Measurements from ENCODE around the gene TMC1. TPM values are rescaled to one million over a fixed set of nuclear protein-coding genes. Genes with fewer than 3 reads are reported as not detected.

Gene TMC1
- total and polyA plus RNA-seq, 2 of the 8 experiments (the other 6 are each of a cell fraction or from before 2014, with no cell fraction given) = 0.95 to 0.98 TPM

DNA sequence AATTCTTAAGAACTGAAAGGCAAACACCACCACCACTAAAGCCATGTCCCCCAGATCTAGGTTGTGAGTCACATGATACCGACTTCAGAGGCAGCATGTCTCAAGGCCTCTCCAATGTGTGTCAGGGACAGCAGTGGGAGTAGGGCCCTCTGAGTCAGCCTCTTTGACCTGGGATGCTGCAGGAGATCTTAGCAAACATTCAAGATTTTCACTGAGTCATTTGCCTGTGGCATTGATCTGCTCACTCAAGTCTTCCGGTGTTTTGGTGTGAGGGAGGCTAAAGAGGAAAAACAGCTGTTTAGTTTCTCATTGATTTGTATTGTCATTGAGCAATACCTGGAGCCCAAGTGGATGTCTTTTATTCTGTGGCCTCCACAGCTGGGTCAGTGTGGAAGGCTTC is 36.1 kb downstream of the TMC1 start:
- no peak overlapping the region for H3K27ac ChIP-seq (ENCODE audit: low read depth, low read length)
- 96% methylated on average over 2 of the region's 2 CpGs; no CpG with 5 or more reads in 1 of the 2 experiments for WGBS, 2 experiments (ENCODE audit: extremely low coverage in 1 of 2, insufficient coverage in 1 of 2, insufficient read length in 1 of 2, insufficient replicate concordance in 2 of 2, low coverage in 1 of 2, low lambda C conversion rate in 2 of 2, missing lambda C conversion rate in 1 of 2)
- CTCF ChIA-PET (ENCODE audit: partially characterized antibody) = interaction anchor here (0.6 to 1.2 kb wide), 2 partner anchors 28 to 67 kb away, joined by 3 read pairs; no protein-coding TSS in a partner anchor

More for the DNA sequence above, 36.1 kb downstream of the TMC1 start:
- peak in 1 of 2 experiments; percentile 9 for DNase-seq (ENCODE audit: low read depth in 1 of 2, low spot score in 2 of 2)
- POLR2A ChIA-PET (ENCODE audit: partially characterized antibody) = interaction anchor here (1.0 kb wide), 1 partner anchor 32 kb away, joined by 3 read pairs; no protein-coding TSS in a partner anchor
- Histone ChIP-seq H2BK20ac (ENCODE audit: low read length) (no peak overlapping the region), H2AK5ac (ENCODE audit: low read depth, low read length) (no peak overlapping the region), H3K56ac (replicated peaks; ENCODE audit: insufficient read length, low read depth, low read length) (no peak overlapping the region), H3K4me2 (ENCODE audit: insufficient read depth in 1 of 2, low read depth in 2 of 2, low read length in 2 of 2) (no peak overlapping the region), H3K36me3 (ENCODE audit: control insufficient read depth in 2 of 4, insufficient read depth in 4 of 4, low read length in 3 of 4) (no peaks in the 10 kb centered on the region), H3K4me1 (replicated peaks in 1 of 4; ENCODE audit: control insufficient read depth in 3 of 4, insufficient read depth in 4 of 4, low read length in 3 of 4) (0 out of 7 replicates have a peak, but pooled peaks cover 0 to 2% (median 0%) of the 10 kb centered on the region in 4 experiments), H2BK120ac (replicated peaks; ENCODE audit: low read depth, low read length) (no peak overlapping the region), H4K20me1 (replicated peaks in 1 of 2; ENCODE audit: control insufficient read depth in 1 of 2, insufficient read depth in 2 of 2, low read length in 2 of 2) (no peaks in the 10 kb centered on the region), H3K79me2 (ENCODE audit: control insufficient read depth in 1 of 2, insufficient read depth in 2 of 2, low read length in 2 of 2) (no peaks in the 10 kb centered on the region), H3K23me2 (ENCODE audit: low read depth, low read length) (no peaks in the 10 kb centered on the region), H3K23ac (ENCODE audit: insufficient read length) (no peak overlapping the region), H4K8ac (ENCODE audit: extremely low read depth, insufficient read depth, low read length) (no peak overlapping the region), H3K4ac (replicated peaks; ENCODE audit: insufficient read length, low read depth, low read length) (no peak overlapping the region), H3K27me3 (replicated peaks in 1 of 4; ENCODE audit: control insufficient read depth in 3 of 4, extremely low read depth in 1 of 4, insufficient read depth in 3 of 4, low read length in 3 of 4) (no peaks in the 10 kb centered on the region), H2BK15ac (ENCODE audit: low read length) (no peak overlapping the region), H2BK5ac (ENCODE audit: low read depth, low read length) (no peak overlapping the region), H3K18ac (ENCODE audit: extremely low read depth, low read length) (no peak overlapping the region; the same call in 1 of the 2 replicates), H4K91ac (replicated peaks; ENCODE audit: insufficient read length, low read length) (no peak overlapping the region), H2AFZ (ENCODE audit: low read length) (peak overlapping the region; percentile 94), H3K4me3 (ENCODE audit: extremely low read depth in 1 of 4, insufficient read depth in 2 of 4, low read depth in 3 of 4, low read length in 4 of 4) (no peak overlapping the region), H3K79me1 (ENCODE audit: low read depth, low read length) (no peaks in the 10 kb centered on the region), H3K9ac (replicated peaks in 1 of 4; ENCODE audit: extremely low read depth in 1 of 4, low read depth in 3 of 4, low read length in 3 of 4) (no peak overlapping the region), H3K9me3 (ENCODE audit: insufficient read depth in 2 of 2, low read depth in 1 of 2, low read length in 1 of 2) (no peaks in the 10 kb centered on the region), H4K5ac (ENCODE audit: insufficient read length, low read depth, low read length) (no peak overlapping the region), H3K14ac (ENCODE audit: insufficient read length) (no peak overlapping the region), H2BK12ac (ENCODE audit: low read depth, low read length) (no peak overlapping the region)
- no peak for FAIRE-seq
- TF ChIP-seq SAP30 (IDR thresholded peaks at IDR 0.05; ENCODE audit: insufficient read depth, insufficient replicate concordance, low read length) = no peak
- no peak for TF ChIP-seq POLR2AphosphoS5 (IDR thresholded peaks at IDR 0.05; ENCODE audit: low read depth, low read length)
- TF ChIP-seq SIRT6 (IDR thresholded peaks at IDR 0.05; ENCODE audit: low read length) = no peak
- TF ChIP-seq RFX5 (IDR thresholded peaks at IDR 0.05; ENCODE audit: borderline replicate concordance, low read depth, low read length) = no peak
- no peak for TF ChIP-seq CBX8 (IDR thresholded peaks at IDR 0.05; ENCODE audit: borderline replicate concordance, low read depth, low read length)
- no peak for TF ChIP-seq POLR2A (IDR thresholded peaks at IDR 0.05; ENCODE audit: control extremely low read depth in 1 of 2, low read depth in 2 of 2, low read length in 2 of 2)
- no peak for TF ChIP-seq POU5F1 (IDR thresholded peaks at IDR 0.05; ENCODE audit: low read depth, low read length)

All from H1 (cell line).